NOMO-1 (cell line): ENCODE data around the gene NTM.

Experiments used
- DNase-seq, 2 experiments: peaks; one replicate each; lab custom pipeline; 2025; ENCODE audit not compliant: unreplicated experiment in 2 of 2; lab: John Stamatoyannopoulos, UW

The NTM gene

GRCh38 chr11:131458421-131458820 is 88.0 kb downstream of the NTM start:
- DNase-seq: no peak

- DNase-seq: no peak
Measured at GRCh38 chr11:131460931-131461330, 90.5 kb downstream of the NTM start.

GRCh38 chr11:131462622-131463021 is 92.2 kb downstream of the NTM start:
- no peak for DNase-seq

GRCh38 chr11:131463162-131463561 is 92.7 kb downstream of the NTM start:
- DNase-seq: no peak

GRCh38 chr11:131463649-131464425 is 93.4 kb downstream of the NTM start:
- DNase-seq: no peak

GRCh38 chr11:131464461-131464860 is 94.0 kb downstream of the NTM start:
- no peak for DNase-seq

GRCh38 chr11:131465039-131465438 is 94.6 kb downstream of the NTM start:
- no peak for DNase-seq

- DNase-seq: no peak
Measured at GRCh38 chr11:131465746-131466145, 95.3 kb downstream of the NTM start.

- no peak for DNase-seq
Measured at GRCh38 chr11:131467645-131468394, 97.4 kb downstream of the NTM start.

- no peak for DNase-seq
Measured at GRCh38 chr11:131468565-131468964, 98.2 kb downstream of the NTM start.

- no peak for DNase-seq
Measured at GRCh38 chr11:131470216-131470925, 100.0 kb downstream of the NTM start.

- DNase-seq: no peak
Measured at GRCh38 chr11:131471976-131472375, 101.6 kb downstream of the NTM start.

GRCh38 chr11:131474947-131475346 is 104.5 kb downstream of the NTM start:
- peak; percentile 64 to 88 for DNase-seq

GRCh38 chr11:131476266-131476665 is 105.9 kb downstream of the NTM start:
- DNase-seq: no peak

GRCh38 chr11:131478341-131478740 is 107.9 kb downstream of the NTM start:
- DNase-seq: no peak

GRCh38 chr11:131481303-131481702 is 110.9 kb downstream of the NTM start:
- DNase-seq: peak; percentile 7 to 11

- DNase-seq: no peak
Measured at GRCh38 chr11:131481971-131482370, 111.6 kb downstream of the NTM start.

GRCh38 chr11:131483453-131483852 is 113.0 kb downstream of the NTM start:
- DNase-seq: no peak

GRCh38 chr11:131483877-131484276 is 113.5 kb downstream of the NTM start:
- no peak for DNase-seq

GRCh38 chr11:131486100-131486499 is 115.7 kb downstream of the NTM start:
- DNase-seq: no peak

- no peak for DNase-seq
Measured at GRCh38 chr11:131486937-131487635, 116.7 kb downstream of the NTM start.
